SU-DHL-6 (cell line): Measurements from ENCODE around the gene SLC16A12.

Source experiments
- H2AFZ ChIP-seq: fragments of 200-600 bp; sonication (generic); 2 replicates; pipeline ENCODE4 v1.6.1; 2014; ENCODE audit warnings: low read depth, mild to moderate bottlenecking, moderate library complexity, mixed read lengths, antibody characterized with exemption, low read length; ENCODE audit not compliant: severe bottlenecking
- H3F3A ChIP-seq: fragments of 200-600 bp; shearing (Covaris generic); 2 replicates; pipeline ENCODE4 v1.6.0; 2016; ENCODE audit warnings: antibody characterized with exemption, mild to moderate bottlenecking; ENCODE audit not compliant: insufficient read depth
- H3K27ac ChIP-seq: fragments of 200-600 bp; sonication (generic); 2 replicates; pipeline ENCODE4 v1.5.1; 2016; ENCODE audit warnings: low read depth, mild to moderate bottlenecking, low read length, moderate library complexity, mixed read lengths
- H3K27me3 ChIP-seq: fragments of 200-600 bp; sonication (generic), shearing (Covaris generic); 2 replicates; pipeline ENCODE4 v1.6.0; 2014; ENCODE audit warnings: mild to moderate bottlenecking, low read length
- H3K36me3 ChIP-seq: fragments of 200-600 bp; sonication (generic); 2 replicates; pipeline ENCODE4 v1.6.1; 2014; ENCODE audit warnings: mild to moderate bottlenecking, low read length, mixed read lengths
- H3K4me2 ChIP-seq: fragments of 300-600, 200-600 bp; shearing (Covaris generic), sonication (generic); 2 replicates; pipeline ENCODE4 v1.6.0; 2014; ENCODE audit warnings: low read length, low read depth, mild to moderate bottlenecking; ENCODE audit not compliant: poor library complexity, severe bottlenecking
- H3K4me3 ChIP-seq: fragments of 200-600 bp; sonication (generic); 2 replicates; pipeline ENCODE4 v1.5.1; 2014; ENCODE audit warnings: antibody characterized with exemption, low read length, mild to moderate bottlenecking, mixed read lengths; ENCODE audit not compliant: insufficient read depth, poor library complexity, severe bottlenecking
- H3K79me2 ChIP-seq: fragments of 200-600 bp; sonication (generic); 2 replicates; pipeline ENCODE4 v1.6.1; 2014; ENCODE audit warnings: mild to moderate bottlenecking, low read length, moderate library complexity; ENCODE audit not compliant: insufficient read depth
- H3K9ac ChIP-seq: fragments of 200-600 bp; sonication (generic); 2 replicates; pipeline ENCODE4 v1.7.0; 2014; ENCODE audit warnings: mild to moderate bottlenecking, low read length
- H3K9me2 ChIP-seq: fragments of 200-600 bp; sonication (generic); replicated peaks from 2 replicates; pipeline ENCODE4 v1.6.1; 2014; ENCODE audit warnings: low read length; ENCODE audit not compliant: insufficient read depth
- H3K9me3 ChIP-seq: fragments of 200-600 bp; sonication (generic); 2 replicates; pipeline ENCODE4 v1.6.1; 2014; ENCODE audit warnings: low read length, mixed read lengths; ENCODE audit not compliant: insufficient read depth
- H4K20me1 ChIP-seq: fragments of 200-600 bp; sonication (generic); 2 replicates; pipeline ENCODE4 v1.6.1; 2014; ENCODE audit warnings: low read depth, mild to moderate bottlenecking, antibody characterized with exemption, low read length, moderate library complexity, mixed read lengths
- EZH2phosphoT487 ChIP-seq: fragments of 200-600 bp; sonication (generic), shearing (Covaris generic); conservative IDR thresholded peaks from 2 replicates; pipeline ENCODE4 v1.6.1; 2018; ENCODE audit warnings: mild to moderate bottlenecking, antibody characterized with exemption, low read length, moderate library complexity, mixed read lengths
- TF ChIP-seq, protein P1 (sequence below): fragments of 200-600 bp; sonication (generic); IDR thresholded peaks from one replicate; pipeline ENCODE4 v1.5.1; 2017; ENCODE audit warnings: antibody characterized with exemption, mild to moderate bottlenecking, low read length, moderate library complexity; ENCODE audit not compliant: insufficient read depth, poor library complexity, severe bottlenecking

The SLC16A12 gene

DNA sequence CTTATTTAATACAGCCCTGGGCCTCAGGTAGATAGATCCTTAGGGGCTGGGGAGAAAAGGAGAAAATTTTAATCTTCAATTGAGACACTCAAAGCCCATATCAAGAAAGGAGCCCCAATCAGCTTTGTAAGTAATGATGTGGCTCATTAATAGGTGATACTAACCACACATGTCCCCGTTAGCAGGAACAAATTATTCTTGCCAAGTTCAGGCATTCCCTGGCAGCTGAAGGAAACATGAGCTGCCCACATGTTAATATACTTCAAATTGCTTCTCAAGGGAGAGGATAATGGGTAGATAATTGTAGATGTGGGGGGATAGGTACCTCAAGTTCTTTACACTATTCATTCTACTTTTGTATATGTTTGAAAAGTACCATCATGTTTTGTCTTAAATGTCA lies 106.5 kb downstream of the SLC16A12 start:
- no peaks in the 10 kb centered on the region for H4K20me1 ChIP-seq
- H2AFZ ChIP-seq: no peak overlapping the region
- H3F3A ChIP-seq: no peaks in the 10 kb centered on the region

GRCh38 chr10:89427629-89428028 lies 107.8 kb downstream of the SLC16A12 start:
- Histone ChIP-seq H3K4me2 (no peak overlapping the region), H3K4me3 (no peak overlapping the region), H3K36me3 (no peaks in the 10 kb centered on the region)

More for the DNA sequence above, 106.5 kb downstream of the SLC16A12 start:
- TF ChIP-seq, protein P1, sequence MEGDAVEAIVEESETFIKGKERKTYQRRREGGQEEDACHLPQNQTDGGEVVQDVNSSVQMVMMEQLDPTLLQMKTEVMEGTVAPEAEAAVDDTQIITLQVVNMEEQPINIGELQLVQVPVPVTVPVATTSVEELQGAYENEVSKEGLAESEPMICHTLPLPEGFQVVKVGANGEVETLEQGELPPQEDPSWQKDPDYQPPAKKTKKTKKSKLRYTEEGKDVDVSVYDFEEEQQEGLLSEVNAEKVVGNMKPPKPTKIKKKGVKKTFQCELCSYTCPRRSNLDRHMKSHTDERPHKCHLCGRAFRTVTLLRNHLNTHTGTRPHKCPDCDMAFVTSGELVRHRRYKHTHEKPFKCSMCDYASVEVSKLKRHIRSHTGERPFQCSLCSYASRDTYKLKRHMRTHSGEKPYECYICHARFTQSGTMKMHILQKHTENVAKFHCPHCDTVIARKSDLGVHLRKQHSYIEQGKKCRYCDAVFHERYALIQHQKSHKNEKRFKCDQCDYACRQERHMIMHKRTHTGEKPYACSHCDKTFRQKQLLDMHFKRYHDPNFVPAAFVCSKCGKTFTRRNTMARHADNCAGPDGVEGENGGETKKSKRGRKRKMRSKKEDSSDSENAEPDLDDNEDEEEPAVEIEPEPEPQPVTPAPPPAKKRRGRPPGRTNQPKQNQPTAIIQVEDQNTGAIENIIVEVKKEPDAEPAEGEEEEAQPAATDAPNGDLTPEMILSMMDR: no peak
- TF ChIP-seq EZH2phosphoT487: no peak
- Histone ChIP-seq H3K9me3 (no peaks in the 10 kb centered on the region), H3K27ac (no peak overlapping the region), H3K4me2 (no peak overlapping the region), H3K4me3 (no peak overlapping the region), H3K36me3 (no peaks in the 10 kb centered on the region), H3K9ac (no peak overlapping the region), H3K79me2 (no peaks in the 10 kb centered on the region), H3K9me2 (no peaks in the 10 kb centered on the region), H3K27me3 (no peaks in the 10 kb centered on the region)

GRCh38 chr10:89426230-89426868 lies 109.0 kb downstream of the SLC16A12 start:
- no peak overlapping the region for H3K4me2 ChIP-seq
- H3K9me3 ChIP-seq: no peaks in the 10 kb centered on the region
- no peaks in the 10 kb centered on the region for H3K27me3 ChIP-seq
- H3K27ac ChIP-seq: no peak overlapping the region
- H3K4me3 ChIP-seq: no peak overlapping the region
- no peaks in the 10 kb centered on the region for H3K9me2 ChIP-seq
- no peaks in the 10 kb centered on the region for H3K79me2 ChIP-seq
- H3K9ac ChIP-seq: no peak overlapping the region
- H4K20me1 ChIP-seq: no peaks in the 10 kb centered on the region
- no peaks in the 10 kb centered on the region for H3K36me3 ChIP-seq
- TF ChIP-seq EZH2phosphoT487: no peak
- TF ChIP-seq, protein P1: peak; percentile 52
- no peak overlapping the region for H2AFZ ChIP-seq
- no peaks in the 10 kb centered on the region for H3F3A ChIP-seq

More at GRCh38 chr10:89427629-89428028, 107.8 kb downstream of the SLC16A12 start:
- H2AFZ ChIP-seq: no peak overlapping the region
- no peaks in the 10 kb centered on the region for H3K9me3 ChIP-seq
- no peaks in the 10 kb centered on the region for H3K27me3 ChIP-seq
- no peaks in the 10 kb centered on the region for H4K20me1 ChIP-seq
- TF ChIP-seq EZH2phosphoT487: no peak
- TF ChIP-seq, protein P1: no peak
- no peak overlapping the region for H3K27ac ChIP-seq
- no peaks in the 10 kb centered on the region for H3F3A ChIP-seq
- H3K9me2 ChIP-seq: no peaks in the 10 kb centered on the region
- H3K9ac ChIP-seq: no peak overlapping the region
- H3K79me2 ChIP-seq: no peaks in the 10 kb centered on the region
